ENCODE data around the gene C1QTNF9.
"Not testable (repeated sequence)": the region's sequence is repeated elsewhere in the genome, so short reads cannot be mapped to it uniquely, and the experiment has no call there.

The C1QTNF9 gene

DNA sequence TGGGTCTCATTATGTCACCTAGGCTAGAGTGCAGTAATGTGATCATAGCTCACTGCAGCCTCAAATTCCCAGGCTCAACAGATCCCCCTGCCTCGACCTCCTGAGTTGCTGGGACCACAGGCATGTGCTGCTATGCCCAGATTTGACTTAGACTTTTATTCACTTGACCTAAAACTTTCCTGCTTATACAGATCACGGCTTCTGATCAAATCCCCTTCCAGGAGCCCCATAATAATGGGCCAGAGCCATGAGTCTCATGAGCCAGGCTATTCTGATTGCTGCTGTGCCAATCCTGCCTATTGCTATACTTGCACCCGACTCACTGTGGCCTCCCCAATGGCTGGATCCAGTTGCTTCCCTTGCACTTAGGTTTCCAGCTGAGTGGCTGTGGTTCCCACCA lies 42.0 kb downstream of the C1QTNF9 start:
- no peak for DNase-seq (ENCODE audit: extremely low read depth, low read depth)
- TF ChIP-seq, protein P1, sequence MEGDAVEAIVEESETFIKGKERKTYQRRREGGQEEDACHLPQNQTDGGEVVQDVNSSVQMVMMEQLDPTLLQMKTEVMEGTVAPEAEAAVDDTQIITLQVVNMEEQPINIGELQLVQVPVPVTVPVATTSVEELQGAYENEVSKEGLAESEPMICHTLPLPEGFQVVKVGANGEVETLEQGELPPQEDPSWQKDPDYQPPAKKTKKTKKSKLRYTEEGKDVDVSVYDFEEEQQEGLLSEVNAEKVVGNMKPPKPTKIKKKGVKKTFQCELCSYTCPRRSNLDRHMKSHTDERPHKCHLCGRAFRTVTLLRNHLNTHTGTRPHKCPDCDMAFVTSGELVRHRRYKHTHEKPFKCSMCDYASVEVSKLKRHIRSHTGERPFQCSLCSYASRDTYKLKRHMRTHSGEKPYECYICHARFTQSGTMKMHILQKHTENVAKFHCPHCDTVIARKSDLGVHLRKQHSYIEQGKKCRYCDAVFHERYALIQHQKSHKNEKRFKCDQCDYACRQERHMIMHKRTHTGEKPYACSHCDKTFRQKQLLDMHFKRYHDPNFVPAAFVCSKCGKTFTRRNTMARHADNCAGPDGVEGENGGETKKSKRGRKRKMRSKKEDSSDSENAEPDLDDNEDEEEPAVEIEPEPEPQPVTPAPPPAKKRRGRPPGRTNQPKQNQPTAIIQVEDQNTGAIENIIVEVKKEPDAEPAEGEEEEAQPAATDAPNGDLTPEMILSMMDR (IDR thresholded peaks at IDR 0.05; ENCODE audit: low read depth, low read length, missing control alignments), result no peak
- H3K4me3 ChIP-seq (replicated peaks; ENCODE audit: low read depth, low read length), result no peak overlapping the region

DNA sequence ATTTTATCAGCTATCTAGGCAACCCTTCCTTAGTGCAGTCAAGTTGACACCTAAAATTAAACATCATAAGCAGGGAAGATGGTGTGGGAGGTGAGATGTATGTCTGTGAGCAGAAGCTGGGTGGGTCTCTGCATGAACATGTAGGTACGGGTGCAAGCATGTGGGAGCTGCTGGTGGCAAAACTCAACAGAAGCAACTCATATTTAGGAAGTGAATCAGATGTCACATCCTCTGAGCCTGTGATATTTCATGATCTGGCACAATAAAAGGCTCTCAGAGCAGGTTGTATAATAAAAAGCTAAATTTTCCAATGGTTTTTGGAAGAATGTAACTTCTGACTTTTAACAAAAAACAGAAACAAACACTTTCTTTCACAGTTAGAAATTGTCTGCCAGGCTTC lies 44.4 kb downstream of the C1QTNF9 start:
- no peak overlapping the region for H3K4me3 ChIP-seq (replicated peaks; ENCODE audit: low read depth, low read length)
- TF ChIP-seq, protein P1 (IDR thresholded peaks at IDR 0.05; ENCODE audit: low read depth, low read length, missing control alignments), result no peak
- no peak for DNase-seq (ENCODE audit: extremely low read depth, low read depth)

DNA sequence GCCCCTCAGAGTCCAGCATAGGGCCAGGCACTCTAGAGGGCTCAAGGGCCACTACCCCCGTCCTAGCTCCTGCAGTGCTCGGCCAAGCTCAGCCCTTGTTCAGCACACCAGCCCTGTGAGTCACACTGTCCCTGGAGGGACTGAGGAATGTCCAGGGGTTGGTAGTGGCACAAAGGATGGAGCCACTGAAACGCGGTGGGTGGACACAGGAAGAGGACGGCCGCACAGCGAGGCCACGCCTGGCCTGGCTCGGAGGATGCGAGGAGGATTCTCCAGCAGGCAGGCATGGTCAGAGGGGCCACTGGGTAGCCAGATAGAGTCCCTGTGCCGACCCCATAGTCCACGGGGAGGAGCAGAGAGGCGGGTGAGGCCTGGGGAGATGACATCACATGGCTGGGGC lies 45.7 kb downstream of the C1QTNF9 start:
- TF ChIP-seq, protein P1 (IDR thresholded peaks at IDR 0.05; ENCODE audit: low read depth, low read length, missing control alignments), result no peak
- H3K4me3 ChIP-seq (replicated peaks; ENCODE audit: low read depth, low read length), result no peak overlapping the region
- DNase-seq (ENCODE audit: extremely low read depth, low read depth), result no peak

DNA sequence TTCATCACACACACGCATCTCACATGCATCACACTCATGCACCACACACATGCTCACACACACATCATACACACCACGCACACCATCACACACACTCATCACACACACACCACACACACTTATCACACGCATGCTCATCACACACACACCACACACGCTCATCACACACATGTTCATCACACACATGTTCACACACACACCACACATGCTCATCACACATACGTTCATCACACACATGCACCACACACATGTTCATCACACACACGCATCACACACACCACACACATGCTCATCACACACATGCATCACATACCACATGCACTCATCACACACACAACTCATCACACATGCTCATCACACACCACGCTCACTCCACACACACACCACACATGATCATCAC lies 46.9 kb downstream of the C1QTNF9 start:
- H3K4me3 ChIP-seq (replicated peaks; ENCODE audit: low read depth, low read length), result no peak overlapping the region
- TF ChIP-seq, protein P1 (IDR thresholded peaks at IDR 0.05; ENCODE audit: low read depth, low read length, missing control alignments), result no peak
- DNase-seq (ENCODE audit: extremely low read depth, low read depth), result no peak

DNA sequence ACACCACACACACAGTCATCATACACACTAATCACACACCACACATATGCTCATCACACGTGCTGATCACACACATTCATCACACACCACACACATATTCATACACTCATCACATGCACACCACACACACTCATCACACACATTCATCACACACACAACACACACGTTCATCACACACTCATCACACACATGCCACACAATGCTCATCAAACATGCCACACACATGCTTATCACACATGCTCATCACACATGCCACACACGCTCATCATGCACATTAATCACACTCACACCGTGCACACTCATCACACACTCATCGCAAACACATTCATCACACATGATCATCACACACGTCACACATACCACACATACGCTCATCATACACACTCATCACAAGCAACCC lies 47.5 kb downstream of the C1QTNF9 start:
- no peak for DNase-seq (ENCODE audit: extremely low read depth, low read depth)
- TF ChIP-seq, protein P1 (IDR thresholded peaks at IDR 0.05; ENCODE audit: low read depth, low read length, missing control alignments), result no peak
- H3K4me3 ChIP-seq (replicated peaks; ENCODE audit: low read depth, low read length), result no peak overlapping the region

DNA sequence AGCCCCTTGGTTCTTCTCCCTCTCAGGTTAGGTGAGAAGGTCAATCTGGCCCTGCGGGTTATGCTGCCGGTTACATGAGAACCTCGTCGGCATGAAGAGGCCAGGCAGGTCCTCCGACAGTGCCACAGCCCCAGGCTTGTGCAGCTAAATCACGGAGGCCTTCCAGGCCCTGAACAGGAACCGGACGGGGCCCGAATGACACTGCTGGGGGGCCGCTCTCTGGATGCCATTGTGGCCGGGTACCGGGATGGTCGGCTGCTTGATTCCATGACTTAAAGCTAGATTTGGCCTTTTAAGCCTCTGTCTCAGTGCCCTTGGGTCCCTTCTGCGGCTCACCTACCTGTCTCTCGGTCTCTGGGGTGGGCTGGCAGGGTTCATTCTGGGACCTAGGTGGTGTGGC lies 48.4 kb downstream of the C1QTNF9 start:
- H3K4me3 ChIP-seq (replicated peaks; ENCODE audit: low read depth, low read length), result no peak overlapping the region
- DNase-seq (ENCODE audit: extremely low read depth, low read depth), result no peak
- TF ChIP-seq, protein P1 (IDR thresholded peaks at IDR 0.05; ENCODE audit: low read depth, low read length, missing control alignments), result no peak

DNA sequence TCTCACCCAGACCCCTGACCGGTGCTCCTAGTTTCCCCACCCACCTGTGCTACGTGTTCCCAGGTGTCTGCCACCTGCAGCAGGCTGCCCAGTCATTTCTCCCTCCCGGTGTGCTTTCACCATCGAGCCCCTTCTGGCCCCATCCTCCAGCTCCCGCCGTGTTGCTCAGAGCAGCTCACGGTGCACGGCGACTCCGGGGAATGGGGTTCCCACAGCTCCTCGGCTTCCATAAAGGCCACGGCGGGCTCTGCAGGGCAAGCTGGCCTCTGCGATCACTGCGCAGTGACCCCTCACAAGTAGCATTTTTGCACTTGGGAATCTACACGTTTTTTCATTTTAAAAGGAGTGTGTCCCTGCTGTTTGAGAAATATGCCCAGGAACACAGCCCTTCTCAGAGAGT lies 49.5 kb downstream of the C1QTNF9 start:
- H3K4me3 ChIP-seq (replicated peaks; ENCODE audit: low read depth, low read length); DNase-seq (ENCODE audit: extremely low read depth, low read depth): not testable (repeated sequence)

DNA sequence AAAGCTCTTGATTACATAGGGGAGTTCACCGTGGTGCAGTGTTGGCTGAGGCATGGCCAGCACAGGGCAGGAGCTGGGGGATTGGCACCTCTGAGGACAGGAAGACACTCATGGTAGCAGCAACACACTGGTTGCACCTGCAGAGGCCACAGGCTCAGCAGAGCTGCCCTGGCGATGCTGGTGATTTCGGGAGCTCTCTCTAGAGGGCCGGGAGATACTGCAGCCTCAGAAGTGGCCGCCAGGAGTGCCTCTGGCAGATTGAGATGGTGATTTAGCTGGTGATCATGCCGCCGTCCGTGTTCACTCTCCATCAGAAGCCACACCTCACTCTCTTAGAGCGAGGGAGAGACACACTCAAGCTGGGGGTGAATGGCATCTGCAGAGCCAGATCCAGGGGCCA lies 49.9 kb downstream of the C1QTNF9 start:
- not testable (repeated sequence) for H3K4me3 ChIP-seq (replicated peaks; ENCODE audit: low read depth, low read length); DNase-seq (ENCODE audit: extremely low read depth, low read depth)

Data from HFF-Myc (cell line).